GM12874 (cell line): ENCODE measurements around the gene SLC1A2.

ENCODE experiments used
- CTCF ChIP-seq: IDR thresholded peaks from 2 replicates; pipeline ENCODE4 v1.5.1; 2011; ENCODE audit warnings: low read depth, mild to moderate bottlenecking, control low read depth, low read length, moderate library complexity; ENCODE audit not compliant: insufficient read depth

The SLC1A2 gene

GRCh38 chr11:35313066-35313759, 106.1 kb downstream of the SLC1A2 start:
- no peak for TF ChIP-seq CTCF

- no peak for TF ChIP-seq CTCF
These were observed 108.0 kb downstream of the SLC1A2 start for GRCh38 chr11:35311331-35311730.

- TF ChIP-seq CTCF, result no peak
These were observed 111.2 kb downstream of the SLC1A2 start for GRCh38 chr11:35308157-35308556.

GRCh38 chr11:35307221-35307621, 112.1 kb downstream of the SLC1A2 start:
- TF ChIP-seq CTCF, result no peak

GRCh38 chr11:35305670-35306382, 113.5 kb downstream of the SLC1A2 start:
- peak; percentile 66 for TF ChIP-seq CTCF

GRCh38 chr11:35304900-35305460, 114.4 kb downstream of the SLC1A2 start:
- TF ChIP-seq CTCF, result no peak

GRCh38 chr11:35304386-35304775, 115.0 kb downstream of the SLC1A2 start:
- no peak for TF ChIP-seq CTCF
